ENCODE results near the gene PIGN.

Gene PIGN

GRCh38 chr18:62102221-62102620, 84.6 kb downstream of the PIGN start:
- no peak for DNase-seq

GRCh38 chr18:62101321-62101721, 85.5 kb downstream of the PIGN start:
- no peak for DNase-seq

DNA sequence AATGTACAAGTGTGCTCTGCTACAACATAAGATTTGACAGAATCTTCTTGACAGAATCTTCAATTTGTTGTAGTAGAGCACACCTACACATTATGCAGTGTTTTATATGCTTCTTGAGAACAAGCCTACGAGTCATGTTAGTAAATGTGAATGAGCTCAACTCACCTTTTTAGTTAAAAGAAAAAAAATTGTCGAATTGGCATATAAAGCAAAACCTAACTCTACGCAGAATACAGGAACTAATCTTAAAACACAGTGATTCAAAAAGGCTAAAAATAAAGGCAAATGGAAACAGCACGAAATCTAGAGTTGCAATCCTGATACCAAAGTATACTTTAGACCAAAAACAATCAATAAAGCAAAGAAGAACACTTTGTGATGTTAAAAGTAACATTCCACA, 87.9 kb downstream of the PIGN start:
- no peak for DNase-seq

DNA sequence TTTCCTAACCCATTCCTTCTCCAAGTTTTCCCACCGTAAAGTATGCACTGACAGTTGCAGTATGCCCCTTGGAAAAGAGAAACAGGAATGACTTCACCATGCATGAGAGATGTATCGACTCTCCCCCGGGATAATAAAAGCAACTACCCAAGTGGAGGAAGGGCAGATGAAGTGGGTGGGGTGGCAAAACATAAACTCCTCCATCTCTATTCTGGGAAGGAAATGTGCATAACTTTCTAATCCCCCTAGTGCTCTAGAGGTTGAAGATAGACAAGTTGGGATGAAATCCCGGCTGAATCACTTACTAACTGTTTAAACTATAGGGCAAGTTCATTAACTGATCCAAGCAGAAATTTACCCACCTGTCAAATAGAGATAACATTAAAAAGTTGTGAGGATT, 89.2 kb downstream of the PIGN start:
- DNase-seq, result no peak

DNA sequence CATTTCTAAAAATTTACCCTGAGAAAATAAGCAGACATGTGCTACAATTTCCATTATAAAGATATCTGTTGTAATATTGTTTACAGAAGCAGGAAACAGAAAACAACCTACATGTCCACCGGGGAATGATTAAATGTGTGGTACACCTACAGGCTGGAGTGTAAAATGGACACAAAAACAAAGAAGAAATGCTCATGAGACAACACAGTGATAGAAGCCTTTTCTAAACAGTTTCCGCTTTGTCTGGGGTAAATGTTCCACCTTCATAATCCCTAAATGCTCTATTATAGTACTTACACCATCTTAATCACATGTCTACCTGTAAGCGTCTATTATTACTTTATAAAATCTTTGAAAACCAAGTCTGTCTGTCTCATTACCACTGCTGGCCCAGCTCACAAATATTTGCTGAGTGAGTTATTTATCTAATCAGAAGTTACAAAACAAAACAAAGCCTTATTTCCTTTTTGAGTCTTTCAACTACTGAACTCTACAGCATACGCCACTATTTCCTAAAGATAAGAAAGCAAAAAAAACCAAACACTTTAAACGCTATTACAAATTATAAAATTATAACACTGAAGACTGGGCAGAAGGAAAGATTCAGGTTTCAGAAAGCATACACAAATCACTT, 95.3 kb downstream of the PIGN start:
- DNase-seq, result no peak

DNA sequence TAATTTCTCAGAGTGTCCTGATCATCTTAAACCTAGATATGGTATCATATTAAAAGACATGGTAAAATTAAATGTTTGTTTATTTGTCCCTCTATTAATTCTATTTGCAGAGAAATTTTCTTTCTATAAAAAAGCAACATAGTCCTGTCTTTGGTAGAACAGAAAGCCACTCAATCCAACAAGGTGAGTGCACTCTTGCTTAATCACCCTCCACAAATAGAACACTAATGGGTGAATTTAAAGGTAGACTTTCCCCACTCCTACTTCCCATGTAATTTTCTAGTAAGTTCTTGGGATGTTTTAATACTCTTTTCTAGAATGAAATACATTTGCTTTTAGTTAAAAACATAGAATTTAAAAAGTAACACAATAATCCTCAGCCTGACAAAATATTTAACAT, 97.7 kb downstream of the PIGN start:
- no peak for DNase-seq

DNA sequence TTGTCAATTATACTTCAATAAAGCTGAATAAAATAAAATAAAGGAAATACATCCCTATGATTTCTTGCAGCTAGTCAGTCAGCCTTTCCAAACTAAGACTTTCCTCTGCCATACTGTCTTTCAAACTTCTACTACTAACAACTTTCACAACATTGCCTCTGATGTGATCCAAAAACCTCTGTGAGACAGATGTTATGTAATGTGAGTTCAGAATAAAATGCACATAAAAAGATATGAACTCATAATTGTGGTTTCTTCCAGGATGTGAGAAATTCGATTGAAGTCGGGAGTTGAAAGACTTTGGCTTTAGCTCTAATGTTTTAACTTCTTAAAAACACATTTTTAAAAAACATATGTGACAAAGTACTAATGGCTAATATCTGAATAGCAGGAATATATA, 98.7 kb downstream of the PIGN start:
- no peak for DNase-seq

GRCh38 chr18:62085756-62086155, 101.1 kb downstream of the PIGN start:
- no peak for DNase-seq

DNA sequence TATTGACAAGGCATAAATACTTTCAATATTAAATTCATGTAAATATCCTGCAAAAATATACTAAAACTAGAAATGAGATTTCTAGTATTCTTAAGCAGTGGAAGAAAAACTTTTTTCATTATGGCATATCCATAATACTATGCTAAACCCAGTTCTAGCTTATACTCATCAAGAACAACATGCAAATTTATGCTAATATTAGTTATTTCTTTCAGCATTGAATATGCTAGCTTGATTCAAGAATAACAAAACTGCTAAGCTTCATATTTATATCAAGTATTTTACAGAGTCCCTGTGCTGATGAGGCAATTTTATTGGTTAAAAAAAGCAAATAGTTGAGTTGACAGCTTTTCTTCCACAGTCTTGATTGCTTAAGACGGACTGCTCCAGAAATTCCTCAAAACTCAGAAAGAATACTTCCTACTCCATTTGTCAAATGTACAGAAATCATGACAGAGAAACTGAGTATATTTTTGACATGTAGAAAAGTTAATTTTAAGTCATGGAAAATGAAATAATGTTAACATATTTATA, 105.0 kb downstream of the PIGN start:
- DNase-seq, result no peak

- DNase-seq, result no peak
Measured at GRCh38 chr18:62081248-62081647, 105.6 kb downstream of the PIGN start.

DNA sequence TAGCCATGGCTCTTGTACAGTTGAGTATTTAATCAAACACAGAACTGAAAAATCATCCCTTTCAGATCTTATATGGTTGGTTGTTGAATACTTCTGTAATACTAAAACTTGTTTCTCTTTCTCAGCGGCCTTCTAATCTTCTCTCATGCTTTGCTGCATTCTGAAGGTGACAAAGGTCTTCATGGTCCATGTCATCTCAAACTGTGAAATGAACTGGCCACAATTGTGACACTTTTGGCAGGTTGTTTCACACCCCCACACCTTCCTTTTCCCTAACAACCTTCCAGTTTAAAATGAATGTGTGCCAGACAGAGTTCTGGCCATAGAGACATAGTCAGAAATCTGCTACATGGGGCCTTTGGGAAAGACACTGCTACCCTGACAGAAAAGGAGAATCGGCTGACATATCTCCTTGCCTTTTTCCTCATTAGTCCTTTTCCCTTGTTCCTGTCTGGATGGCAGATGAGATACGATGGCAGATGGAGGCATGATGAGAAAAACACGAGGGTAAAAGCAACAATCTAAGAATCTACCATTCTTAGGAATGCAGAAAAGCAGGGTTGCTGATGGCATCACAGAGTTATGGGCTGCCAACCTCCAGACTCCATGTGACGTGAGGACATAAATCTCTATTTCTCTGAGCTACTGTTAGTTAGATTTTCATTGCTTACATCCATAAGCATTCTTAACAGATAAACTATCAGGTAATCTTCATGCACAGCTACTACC, 106.5 kb downstream of the PIGN start:
- DNase-seq, result no peak

DNA sequence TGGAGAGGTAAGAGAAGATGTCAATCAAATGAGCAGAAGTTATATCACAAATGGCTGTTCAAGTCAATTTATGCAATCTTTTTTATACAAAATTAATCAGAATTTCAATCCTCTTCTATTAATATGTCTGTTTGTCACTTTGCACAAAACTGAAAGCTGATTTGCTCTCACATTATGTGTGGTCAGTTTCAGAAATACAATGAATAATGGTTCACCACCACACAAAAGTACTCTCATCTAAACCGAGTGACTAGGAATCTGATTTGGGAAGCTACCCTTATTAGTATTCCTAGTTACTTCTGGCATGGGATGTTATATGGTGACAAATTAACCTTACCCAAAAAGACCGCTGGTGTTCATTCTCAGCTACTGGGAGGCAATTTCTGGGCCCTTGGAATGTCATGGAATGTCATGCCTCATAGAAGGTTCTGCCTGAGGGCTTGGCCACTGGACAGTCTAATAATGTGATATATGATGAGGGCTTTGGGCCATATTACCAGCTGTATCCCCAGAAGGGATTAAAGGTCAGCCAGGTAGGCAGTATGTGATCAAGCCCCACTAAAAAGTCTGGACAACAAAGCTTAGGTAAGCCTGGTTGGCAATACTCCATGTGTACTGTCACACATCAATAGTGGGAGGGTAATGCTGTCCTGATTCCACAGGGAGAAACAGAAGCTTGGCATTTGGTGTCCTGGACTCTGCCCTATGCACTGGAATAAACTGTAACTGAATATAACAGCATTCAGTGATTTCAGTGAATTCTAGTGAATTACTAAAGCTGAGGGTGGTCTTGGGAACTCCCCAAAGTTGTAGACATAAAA, 113.2 kb downstream of the PIGN start:
- no peak for DNase-seq

GRCh38 chr18:62072370-62072769, 114.5 kb downstream of the PIGN start:
- no peak for DNase-seq

DNA sequence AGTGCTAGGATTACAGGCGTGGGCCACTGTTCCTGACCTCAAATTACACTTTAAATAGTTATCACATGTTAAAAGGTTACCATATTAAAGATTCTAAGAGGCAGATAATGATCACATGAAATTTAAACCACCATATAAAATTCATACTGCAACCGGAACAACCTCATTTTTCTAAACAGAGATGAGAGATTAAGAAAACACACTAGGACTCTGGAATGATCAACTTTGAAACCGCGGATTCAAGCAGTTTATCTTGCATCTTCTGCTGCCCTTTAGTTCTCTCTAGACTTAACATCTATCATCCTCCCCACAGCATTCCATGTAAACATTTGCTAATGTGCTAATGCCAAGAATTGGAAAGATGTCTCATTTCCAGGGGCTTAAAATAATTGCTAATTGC, 115.8 kb downstream of the PIGN start:
- DNase-seq, result no peak

GRCh38 chr18:62070302-62070701, 116.6 kb downstream of the PIGN start:
- no peak for DNase-seq

DNA sequence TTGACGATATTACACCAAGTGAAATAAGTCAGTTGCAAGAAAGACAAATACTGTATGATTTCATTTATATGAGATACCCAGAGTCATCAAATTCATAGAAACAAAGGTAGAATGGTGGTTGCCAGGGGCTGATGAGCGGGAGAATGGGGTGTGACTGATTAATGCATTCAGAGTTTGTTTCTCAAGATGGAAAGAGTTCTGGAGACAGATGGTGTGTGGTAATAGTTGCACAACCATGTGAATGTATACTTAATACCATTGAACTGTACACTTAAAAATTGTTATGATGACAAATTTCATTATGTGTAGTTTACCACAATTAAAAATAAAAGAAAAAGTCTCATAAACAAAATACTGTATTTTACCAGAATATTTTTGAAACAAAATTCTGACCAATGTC, 117.3 kb downstream of the PIGN start:
- DNase-seq, result no peak

- DNase-seq, result no peak
Measured at GRCh38 chr18:62066102-62066818, 120.6 kb downstream of the PIGN start.

GRCh38 chr18:62064361-62064760, 122.5 kb downstream of the PIGN start:
- DNase-seq, result no peak

DNA sequence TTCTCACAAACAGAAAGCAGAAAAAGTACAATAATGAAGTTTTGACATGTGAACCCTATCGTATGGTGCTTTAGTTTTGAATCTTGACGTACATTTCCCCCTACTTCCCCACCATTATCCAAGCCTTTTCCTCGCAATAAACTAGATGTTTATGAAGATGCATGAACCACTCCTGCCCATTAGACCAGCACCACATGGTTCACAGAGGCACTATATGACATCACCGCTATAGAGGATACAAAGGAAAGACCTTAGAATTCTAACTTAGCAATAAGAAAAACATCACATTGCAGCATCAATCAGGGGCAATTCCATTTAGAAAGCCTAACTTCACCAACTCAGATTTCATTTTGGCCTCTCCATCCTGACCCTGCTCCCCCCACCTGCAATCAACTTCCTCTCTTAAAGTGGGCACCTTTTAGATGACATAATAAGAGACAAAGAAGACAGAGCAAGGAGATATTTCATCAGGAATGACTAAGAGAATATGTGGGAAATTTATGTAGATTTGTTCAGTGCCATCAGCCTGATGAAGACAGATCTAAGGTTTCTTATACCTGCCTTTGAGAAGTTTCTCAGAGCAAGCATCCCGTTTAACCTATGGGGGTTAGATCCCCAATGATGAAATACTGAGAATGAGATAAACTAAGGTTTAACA, 124.9 kb downstream of the PIGN start:
- DNase-seq, result no peak

GRCh38 chr18:62060820-62061219, 126.0 kb downstream of the PIGN start:
- DNase-seq, result no peak

GRCh38 chr18:62054929-62055498, 131.8 kb downstream of the PIGN start:
- no peak for DNase-seq

DNA sequence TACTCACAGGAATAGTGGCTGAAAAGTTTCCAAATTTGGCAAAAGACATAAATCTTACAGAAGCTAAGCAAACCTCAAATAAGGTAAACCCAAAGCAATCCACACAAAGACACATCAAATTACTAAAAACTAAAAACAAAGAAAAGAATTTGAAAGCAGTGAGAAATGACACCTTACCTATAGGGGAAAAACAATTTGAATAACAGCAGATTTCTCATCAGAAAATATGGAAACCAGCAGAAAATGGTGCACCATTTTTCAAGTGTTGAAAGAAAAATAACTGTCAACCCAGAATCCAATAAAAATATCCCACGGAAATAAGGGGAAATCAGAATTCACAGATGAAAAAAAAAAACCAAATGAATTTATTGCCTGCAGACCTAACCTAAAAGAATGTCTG, 138.6 kb downstream of the PIGN start:
- no peak for DNase-seq

Data from NCI-H1092 (cell line).